HG03175 (cell line): ENCODE measurements around the gene MFN2.
"Not testable (repeated sequence)": the region's sequence is repeated elsewhere in the genome, so short reads cannot be mapped to it uniquely, and the experiment has no call there.

Source experiments
- ATAC-seq: cut with Tn5 transposase; IDR thresholded peaks from one replicate; pipeline ENCODE4 v1.9.1; 2021; ENCODE audit warnings: mild to moderate bottlenecking, moderate library complexity; ENCODE audit not compliant: unreplicated experiment

The MFN2 gene

GRCh38 chr1:11979851-11980675 is at the start of gene MFN2:
MFN2 (plus strand) TSS chr1:11980444; CDS start chr1:11989169, 8,725 bp downstream.
- ATAC-seq = peak; percentile 94

GRCh38 chr1:11930571-11931445 is 49.4 kb upstream of the MFN2 start:
- no peak for ATAC-seq

- no peak for ATAC-seq
These were observed 48.4 kb upstream of the MFN2 start for GRCh38 chr1:11931845-11932244.

- peak; percentile 91 for ATAC-seq
These were observed 45.8 kb upstream of the MFN2 start, which contains the start of gene PLOD1 for GRCh38 chr1:11934302-11935056. PLOD1 (plus strand) TSS chr1:11934717; CDS start chr1:11934780, 63 bp downstream.

- ATAC-seq = peak; percentile 10
These were observed 45.2 kb upstream of the MFN2 start for GRCh38 chr1:11935057-11935412.

DNA sequence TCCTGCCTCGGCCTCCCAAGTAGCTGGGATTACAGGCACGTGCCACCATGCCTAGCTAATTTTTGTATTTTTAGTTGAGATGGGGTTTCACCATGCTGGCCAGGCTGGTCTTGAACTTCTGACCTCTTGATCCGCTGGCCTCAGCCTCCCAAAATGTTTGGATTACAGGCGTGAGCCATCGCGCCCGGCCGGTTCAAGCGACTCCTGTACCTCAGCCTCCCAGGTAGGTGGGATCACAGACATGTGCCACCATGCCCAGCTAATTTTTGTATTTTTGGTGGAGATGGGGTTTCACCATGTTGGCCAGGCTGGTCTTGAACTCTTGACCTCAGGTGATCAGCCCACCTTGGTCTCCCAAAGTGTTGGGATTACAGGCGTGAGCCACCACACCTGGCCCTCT is 44.5 kb upstream of the MFN2 start:
- ATAC-seq = not testable (repeated sequence)

- no peak for ATAC-seq
These were observed 41.3 kb upstream of the MFN2 start for GRCh38 chr1:11938722-11939526.

DNA sequence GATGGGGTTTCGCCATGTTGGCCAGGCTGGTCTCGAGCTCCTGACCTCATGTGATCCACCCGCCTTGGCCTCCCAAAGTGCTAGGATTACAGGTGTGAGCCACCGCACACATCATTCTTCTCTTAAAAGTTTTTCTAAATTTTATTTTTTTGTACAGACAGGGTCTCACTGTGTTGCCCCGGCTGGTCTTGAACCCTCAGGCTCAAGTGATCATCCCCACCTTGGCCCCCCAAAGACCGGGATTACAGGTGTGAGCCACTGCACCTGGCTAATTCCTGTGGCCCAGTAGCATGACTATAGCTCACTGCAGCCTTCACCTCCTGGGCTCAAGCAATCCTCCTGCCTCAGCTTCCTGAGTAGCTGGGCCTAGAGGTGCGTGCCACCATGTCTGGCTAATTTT is 40.5 kb upstream of the MFN2 start:
- not testable (repeated sequence) for ATAC-seq

DNA sequence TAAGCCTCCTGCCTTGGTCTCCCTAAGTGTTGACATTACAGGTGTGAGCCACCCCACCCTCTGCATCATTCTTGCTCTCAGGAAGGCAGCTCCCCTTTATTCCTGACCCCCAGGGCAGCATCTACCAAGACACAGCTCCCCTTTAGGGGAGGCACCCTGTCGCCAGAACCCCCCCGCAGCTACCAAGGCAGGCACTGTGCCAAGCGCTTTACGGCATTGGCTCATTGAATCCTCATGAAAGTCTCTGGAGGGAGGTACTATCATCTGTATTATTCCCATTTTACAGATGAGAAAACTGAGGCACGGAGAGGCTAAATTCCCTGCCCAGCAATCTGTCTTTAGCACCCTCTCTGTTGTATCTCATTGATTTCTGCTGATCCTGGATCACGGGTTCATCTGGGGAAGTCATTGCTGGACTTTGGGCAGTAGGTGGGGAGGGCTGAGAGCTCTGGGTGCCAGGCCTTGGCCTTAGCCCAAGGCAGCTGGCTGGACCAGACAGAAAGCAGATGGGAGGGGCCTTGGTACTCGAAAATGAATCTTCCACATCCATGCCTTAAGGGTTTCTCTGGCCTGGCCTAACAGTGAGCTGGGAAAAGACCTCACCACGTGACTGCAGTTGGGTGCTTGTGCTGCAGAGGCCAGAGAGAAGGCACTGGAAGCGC is 39.9 kb upstream of the MFN2 start:
- no peak for ATAC-seq

GRCh38 chr1:11942280-11942679 is 38.0 kb upstream of the MFN2 start:
- ATAC-seq = no peak

GRCh38 chr1:11943619-11944018 is 36.6 kb upstream of the MFN2 start:
- no peak for ATAC-seq

DNA sequence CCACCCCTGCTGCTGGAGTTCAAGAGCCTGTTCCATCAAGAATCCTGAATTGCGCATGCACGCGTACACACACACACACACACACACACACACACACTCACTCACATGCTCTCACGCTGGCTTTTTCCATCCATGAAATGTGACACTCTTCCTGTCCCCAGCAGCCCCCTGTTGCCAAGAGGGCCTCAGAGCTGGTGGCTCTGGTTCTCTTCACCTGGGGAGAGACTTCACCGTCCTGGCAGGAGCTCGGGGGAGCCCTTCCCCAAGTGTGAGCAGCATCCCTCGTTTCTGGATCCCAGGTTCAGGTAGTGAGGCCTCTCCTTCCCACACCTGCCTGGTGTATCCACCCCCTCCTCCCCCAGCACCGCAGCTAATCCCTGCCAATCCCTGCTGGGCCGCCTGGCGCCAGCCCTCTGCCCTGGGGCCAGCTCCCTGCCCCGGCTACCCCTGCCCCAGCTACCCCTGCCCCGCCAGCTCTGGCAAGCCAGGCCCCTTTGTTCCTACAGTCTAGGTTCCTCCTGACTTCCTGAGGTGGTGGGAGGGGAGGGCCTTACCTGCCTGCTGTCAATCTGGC is 35.8 kb upstream of the MFN2 start:
- no peak for ATAC-seq

GRCh38 chr1:11946647-11947046 is 33.6 kb upstream of the MFN2 start:
- ATAC-seq = no peak

GRCh38 chr1:11948822-11949458 is 31.3 kb upstream of the MFN2 start:
- ATAC-seq = no peak

DNA sequence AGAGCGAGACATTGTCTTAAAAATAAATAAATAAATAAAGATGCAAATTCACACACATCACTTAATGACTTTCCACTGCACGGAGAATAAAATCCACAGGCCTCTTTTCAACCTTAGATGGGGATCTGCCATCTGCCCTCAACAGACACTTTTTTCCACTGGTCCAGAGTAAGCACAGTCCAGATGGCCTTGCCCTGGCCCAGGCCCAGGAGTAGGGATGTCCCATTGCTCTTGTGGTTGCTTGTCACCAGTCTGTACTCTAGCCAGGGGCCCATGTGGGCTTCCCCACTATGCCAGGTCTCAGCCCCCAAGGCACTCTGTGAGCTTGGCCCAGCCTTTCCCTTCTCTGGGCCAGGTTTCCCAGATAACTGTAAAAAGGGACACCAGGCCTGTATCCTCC is 28.3 kb upstream of the MFN2 start:
- ATAC-seq = no peak

DNA sequence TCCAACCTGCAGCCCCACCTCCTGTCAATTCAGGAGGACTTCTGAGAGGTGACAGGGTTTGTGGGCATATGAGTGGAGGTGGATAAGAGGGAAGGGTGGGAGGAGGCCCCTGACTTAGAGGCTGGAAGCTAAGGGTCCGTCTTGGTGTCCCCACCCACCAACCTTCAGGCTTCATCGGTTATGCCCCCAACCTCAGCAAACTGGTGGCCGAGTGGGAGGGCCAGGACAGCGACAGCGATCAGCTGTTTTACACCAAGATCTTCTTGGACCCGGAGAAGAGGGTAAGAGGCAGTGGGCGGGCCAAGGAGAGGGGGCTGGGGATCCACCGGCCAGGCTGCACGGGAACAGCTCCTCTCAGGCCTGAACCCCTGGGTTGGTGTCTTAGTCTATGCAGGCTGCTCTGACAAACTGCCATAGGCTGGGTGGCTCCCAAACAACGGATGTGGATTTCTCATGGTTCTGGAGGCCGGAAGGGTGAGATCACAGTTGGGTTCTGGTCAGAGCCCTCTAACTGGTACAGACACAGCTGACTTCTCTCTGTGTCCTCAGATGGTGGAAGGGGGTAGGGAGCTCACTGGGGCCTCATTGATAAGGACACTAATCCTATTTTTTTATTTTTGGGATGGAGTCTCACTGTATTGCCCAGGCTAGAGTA is 27.7 kb upstream of the MFN2 start:
- ATAC-seq = no peak

DNA sequence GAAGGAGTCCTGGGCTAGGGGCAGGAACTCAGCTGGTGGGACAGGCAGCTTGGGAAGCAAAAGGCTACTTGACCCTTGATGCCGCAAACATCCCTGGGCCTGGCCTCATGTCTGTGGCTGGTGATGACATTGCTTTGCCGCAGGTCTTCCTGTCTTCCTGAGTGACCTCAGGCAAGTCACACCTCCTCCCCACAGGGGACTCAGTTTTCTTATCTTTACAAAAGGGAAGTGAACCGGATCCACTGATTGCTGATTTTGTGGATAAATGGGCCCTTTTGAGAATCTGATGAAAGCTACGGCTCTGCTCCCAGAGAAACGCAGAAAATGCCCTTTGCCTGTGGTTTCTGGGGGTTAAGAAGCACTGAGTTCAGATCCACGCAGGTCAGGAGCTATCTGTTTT is 25.0 kb upstream of the MFN2 start:
- ATAC-seq = no peak

DNA sequence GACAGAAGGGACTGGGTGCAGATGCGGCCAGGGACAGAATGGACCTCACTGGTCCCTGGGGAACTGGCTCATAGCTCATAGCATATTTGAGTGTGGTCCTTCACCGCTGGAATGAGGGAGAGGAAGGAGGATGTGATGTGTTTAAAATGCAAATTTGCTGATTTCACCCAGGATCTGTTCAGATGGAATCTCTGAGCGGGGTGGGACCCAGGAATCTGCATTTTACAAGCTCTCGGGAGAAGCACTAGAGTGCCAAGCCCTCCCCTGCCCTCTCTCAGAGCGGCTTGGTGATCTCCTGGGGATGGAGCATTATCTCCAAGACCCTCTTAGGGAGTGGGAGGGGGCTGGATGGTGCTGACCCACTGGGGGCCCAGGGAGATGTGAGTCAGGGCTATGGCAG is 22.8 kb upstream of the MFN2 start:
- ATAC-seq = no peak
